Measurements from ENCODE around the gene UBE2E2.

UBE2E2 gene

DNA sequence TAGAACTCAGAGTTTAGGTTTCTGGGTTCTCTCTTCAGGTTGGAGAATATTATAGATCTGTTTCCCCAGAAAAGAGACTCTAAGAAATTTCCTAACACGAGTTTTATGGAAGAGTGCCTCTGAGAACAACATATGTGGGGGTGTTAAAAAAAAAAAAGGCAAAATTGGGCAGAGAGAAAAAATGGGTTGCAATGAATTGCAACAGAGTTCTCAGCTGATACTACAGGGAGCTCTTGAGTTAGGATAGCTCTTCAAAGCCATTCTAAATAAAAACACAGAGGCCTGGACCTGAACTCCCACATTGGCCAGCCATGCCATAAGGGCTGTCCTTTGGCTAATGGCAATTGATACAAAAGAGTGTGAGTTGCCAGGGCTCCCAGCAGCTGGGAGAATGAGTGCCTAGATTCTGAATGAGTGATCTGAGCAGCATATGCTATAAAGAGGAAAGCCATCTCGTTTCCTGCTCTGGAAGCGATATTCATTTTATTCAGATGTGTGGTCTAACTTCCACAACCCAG lies 20.1 kb upstream of the UBE2E2 start:
- H3K9me3 Mint-ChIP-seq, result no peaks in the 10 kb centered on the region
- H3K36me3 Mint-ChIP-seq (ENCODE audit: low read depth), result no peaks in the 10 kb centered on the region
- H3K4me1 Mint-ChIP-seq, result no peaks in the 10 kb centered on the region
- no peaks in the 10 kb centered on the region for H3K27me3 Mint-ChIP-seq (ENCODE audit: low read depth)
- H3K27ac Mint-ChIP-seq, result no peak overlapping the region
- TF ChIP-seq, protein P1, sequence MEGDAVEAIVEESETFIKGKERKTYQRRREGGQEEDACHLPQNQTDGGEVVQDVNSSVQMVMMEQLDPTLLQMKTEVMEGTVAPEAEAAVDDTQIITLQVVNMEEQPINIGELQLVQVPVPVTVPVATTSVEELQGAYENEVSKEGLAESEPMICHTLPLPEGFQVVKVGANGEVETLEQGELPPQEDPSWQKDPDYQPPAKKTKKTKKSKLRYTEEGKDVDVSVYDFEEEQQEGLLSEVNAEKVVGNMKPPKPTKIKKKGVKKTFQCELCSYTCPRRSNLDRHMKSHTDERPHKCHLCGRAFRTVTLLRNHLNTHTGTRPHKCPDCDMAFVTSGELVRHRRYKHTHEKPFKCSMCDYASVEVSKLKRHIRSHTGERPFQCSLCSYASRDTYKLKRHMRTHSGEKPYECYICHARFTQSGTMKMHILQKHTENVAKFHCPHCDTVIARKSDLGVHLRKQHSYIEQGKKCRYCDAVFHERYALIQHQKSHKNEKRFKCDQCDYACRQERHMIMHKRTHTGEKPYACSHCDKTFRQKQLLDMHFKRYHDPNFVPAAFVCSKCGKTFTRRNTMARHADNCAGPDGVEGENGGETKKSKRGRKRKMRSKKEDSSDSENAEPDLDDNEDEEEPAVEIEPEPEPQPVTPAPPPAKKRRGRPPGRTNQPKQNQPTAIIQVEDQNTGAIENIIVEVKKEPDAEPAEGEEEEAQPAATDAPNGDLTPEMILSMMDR (IDR thresholded peaks at IDR 0.05; ENCODE audit: unreplicated experiment in 3 of 3), result no peak
- H3K4me3 Mint-ChIP-seq, result no peak overlapping the region

DNA sequence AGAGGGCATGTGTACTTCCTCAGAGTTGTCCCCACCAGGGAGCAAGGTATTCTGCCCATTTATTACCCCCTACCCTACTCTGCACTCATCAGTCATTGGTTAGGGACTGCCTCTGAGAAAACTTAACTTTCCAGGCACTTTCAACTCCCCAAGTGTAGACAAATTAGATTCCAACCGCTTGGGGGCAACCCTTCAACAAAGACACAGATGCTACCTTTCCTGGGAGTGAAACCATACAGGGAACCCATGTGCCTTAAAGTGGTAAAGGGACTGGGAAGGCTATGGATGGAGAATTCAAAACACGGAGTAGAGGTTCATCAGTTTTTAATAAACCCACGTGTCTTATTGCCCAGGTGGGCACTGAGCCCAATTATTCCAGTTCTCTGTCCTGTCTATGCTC lies 19.4 kb upstream of the UBE2E2 start:
- H3K27ac Mint-ChIP-seq, result no peak overlapping the region
- H3K27me3 Mint-ChIP-seq (ENCODE audit: low read depth), result no peaks in the 10 kb centered on the region
- no peaks in the 10 kb centered on the region for H3K4me1 Mint-ChIP-seq
- TF ChIP-seq, protein P1 (IDR thresholded peaks at IDR 0.05; ENCODE audit: unreplicated experiment in 3 of 3), result peak; percentile 20 to 46 (median 33)
- no peaks in the 10 kb centered on the region for H3K9me3 Mint-ChIP-seq
- H3K36me3 Mint-ChIP-seq (ENCODE audit: low read depth), result no peaks in the 10 kb centered on the region
- H3K4me3 Mint-ChIP-seq, result no peak overlapping the region

DNA sequence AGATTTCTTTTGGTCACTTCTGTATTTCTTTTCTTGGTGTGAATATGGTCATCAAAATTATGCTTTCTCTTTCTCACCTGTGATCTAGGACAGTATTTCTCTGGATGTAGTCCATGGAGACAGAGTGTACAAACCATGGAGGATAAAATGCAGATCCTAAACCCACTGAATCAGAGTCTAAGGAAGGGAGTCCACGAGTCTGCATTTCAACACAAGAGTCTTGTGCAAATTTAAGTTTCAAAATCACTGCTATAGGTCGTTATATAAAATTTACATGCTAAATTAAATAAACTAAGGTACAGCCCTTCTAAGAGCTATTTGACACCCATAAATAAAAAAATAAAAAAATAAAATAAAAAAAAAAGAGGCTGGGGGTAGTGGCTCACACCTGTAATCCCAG lies 17.3 kb upstream of the UBE2E2 start:
- H3K36me3 Mint-ChIP-seq (ENCODE audit: low read depth), result no peaks in the 10 kb centered on the region
- H3K4me3 Mint-ChIP-seq, result no peak overlapping the region
- H3K4me1 Mint-ChIP-seq, result no peaks in the 10 kb centered on the region
- H3K27me3 Mint-ChIP-seq (ENCODE audit: low read depth), result peaks cover 2% of the 10 kb centered on the region
- H3K9me3 Mint-ChIP-seq, result no peaks in the 10 kb centered on the region
- TF ChIP-seq, protein P1 (IDR thresholded peaks at IDR 0.05; ENCODE audit: unreplicated experiment in 3 of 3), result no peak
- no peak overlapping the region for H3K27ac Mint-ChIP-seq

DNA sequence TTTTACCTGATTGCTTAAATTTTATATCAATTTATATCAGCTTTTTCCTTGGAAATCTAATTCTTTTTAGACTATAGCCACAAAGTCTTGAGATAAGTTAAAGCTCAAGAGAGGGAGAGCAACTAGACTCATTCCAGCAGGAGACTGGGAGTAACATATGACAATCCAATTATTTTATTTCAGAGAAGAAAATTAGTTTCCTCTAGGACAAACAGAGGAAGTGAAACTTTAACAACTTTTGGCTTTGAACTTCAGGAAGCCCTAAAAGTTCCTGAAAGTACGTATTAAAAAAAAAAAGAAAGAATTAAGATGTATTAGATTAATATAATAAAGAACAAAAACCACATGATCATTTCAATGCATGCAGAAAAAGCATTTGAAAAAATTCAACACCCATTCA lies 13.9 kb upstream of the UBE2E2 start:
- Mint-ChIP-seq H3K27me3 (ENCODE audit: low read depth) (peaks cover 10% of the 10 kb centered on the region), H3K36me3 (ENCODE audit: low read depth) (no peaks in the 10 kb centered on the region), H3K27ac (no peak overlapping the region), H3K4me1 (no peaks in the 10 kb centered on the region), H3K9me3 (no peaks in the 10 kb centered on the region), H3K4me3 (no peak overlapping the region)
- TF ChIP-seq, protein P1 (IDR thresholded peaks at IDR 0.05; ENCODE audit: unreplicated experiment in 3 of 3), result no peak

DNA sequence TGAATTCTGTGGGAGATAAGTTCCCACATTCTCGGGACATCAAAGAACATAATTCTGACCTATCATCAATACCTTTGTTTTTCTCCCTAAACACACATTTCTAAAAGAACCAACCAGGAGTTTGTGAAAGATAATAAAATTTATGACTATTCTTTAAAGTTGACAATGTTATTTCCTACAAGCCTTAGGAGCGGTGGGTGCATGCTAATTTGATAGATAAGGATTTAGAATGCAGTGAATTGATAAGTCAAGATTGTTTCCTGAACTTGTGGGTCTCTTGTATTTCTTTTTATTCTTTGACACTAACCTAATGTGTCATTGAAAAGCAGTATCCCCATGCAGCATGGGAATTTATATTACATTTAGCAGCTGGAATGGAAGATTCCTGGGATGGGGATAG lies 10.3 kb upstream of the UBE2E2 start:
- no peaks in the 10 kb centered on the region for H3K9me3 Mint-ChIP-seq
- TF ChIP-seq, protein P1 (IDR thresholded peaks at IDR 0.05; ENCODE audit: unreplicated experiment in 3 of 3), result no peak
- peaks cover 12% of the 10 kb centered on the region for H3K27me3 Mint-ChIP-seq (ENCODE audit: low read depth)
- H3K4me3 Mint-ChIP-seq, result no peak overlapping the region
- H3K4me1 Mint-ChIP-seq, result peaks cover 6% of the 10 kb centered on the region
- no peaks in the 10 kb centered on the region for H3K36me3 Mint-ChIP-seq (ENCODE audit: low read depth)
- no peak overlapping the region for H3K27ac Mint-ChIP-seq

DNA sequence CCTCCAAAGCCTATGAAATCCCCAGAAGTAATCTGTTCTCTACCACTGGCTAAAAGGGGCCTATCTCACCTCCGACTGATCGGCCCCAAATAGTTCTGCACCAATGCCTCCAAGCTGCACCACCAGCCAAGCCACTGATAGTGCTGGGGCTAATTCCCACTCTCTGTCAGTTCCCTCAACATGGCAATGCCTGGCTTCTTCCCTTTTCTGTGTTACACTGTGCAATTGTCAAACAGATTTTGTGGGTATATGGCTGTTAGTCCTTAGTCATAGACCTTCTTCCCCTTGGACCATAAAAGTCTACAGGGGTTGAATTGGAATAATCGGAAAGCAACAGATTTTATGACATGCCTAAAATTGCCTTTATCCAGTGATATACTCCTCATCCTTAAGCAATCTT lies 9.3 kb upstream of the UBE2E2 start:
- H3K4me1 Mint-ChIP-seq, result peaks cover 6% of the 10 kb centered on the region
- TF ChIP-seq, protein P1 (IDR thresholded peaks at IDR 0.05; ENCODE audit: unreplicated experiment in 3 of 3), result no peak
- no peak overlapping the region for H3K4me3 Mint-ChIP-seq
- no peak overlapping the region for H3K27ac Mint-ChIP-seq
- H3K9me3 Mint-ChIP-seq, result no peaks in the 10 kb centered on the region
- no peaks in the 10 kb centered on the region for H3K36me3 Mint-ChIP-seq (ENCODE audit: low read depth)
- peaks cover 17% of the 10 kb centered on the region for H3K27me3 Mint-ChIP-seq (ENCODE audit: low read depth)
